ENCODE data around the gene HFE.

DNA sequence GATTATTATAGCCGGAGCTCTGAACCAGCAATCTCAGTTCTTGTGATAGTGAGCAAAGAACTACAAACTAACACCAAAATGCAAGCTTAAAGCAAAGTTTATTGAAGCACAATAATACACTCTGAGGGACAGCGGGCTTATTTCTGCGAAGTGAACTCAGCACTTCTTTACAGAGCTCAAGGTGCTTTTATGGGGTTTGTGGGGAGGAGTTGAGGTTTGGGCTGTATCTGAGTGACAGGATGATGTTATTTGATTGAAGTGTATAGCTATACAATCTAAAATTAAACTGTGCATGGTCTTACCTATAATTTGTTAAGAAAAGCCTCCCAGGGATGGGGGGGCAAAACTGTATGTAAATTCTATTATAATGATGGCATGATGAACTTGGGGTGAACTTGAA is 1.0 kb upstream of the HFE start:
- TF ChIP-seq, protein P1, sequence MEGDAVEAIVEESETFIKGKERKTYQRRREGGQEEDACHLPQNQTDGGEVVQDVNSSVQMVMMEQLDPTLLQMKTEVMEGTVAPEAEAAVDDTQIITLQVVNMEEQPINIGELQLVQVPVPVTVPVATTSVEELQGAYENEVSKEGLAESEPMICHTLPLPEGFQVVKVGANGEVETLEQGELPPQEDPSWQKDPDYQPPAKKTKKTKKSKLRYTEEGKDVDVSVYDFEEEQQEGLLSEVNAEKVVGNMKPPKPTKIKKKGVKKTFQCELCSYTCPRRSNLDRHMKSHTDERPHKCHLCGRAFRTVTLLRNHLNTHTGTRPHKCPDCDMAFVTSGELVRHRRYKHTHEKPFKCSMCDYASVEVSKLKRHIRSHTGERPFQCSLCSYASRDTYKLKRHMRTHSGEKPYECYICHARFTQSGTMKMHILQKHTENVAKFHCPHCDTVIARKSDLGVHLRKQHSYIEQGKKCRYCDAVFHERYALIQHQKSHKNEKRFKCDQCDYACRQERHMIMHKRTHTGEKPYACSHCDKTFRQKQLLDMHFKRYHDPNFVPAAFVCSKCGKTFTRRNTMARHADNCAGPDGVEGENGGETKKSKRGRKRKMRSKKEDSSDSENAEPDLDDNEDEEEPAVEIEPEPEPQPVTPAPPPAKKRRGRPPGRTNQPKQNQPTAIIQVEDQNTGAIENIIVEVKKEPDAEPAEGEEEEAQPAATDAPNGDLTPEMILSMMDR (tag by site-specific recombination; IDR thresholded peaks at IDR 0.05): no peak
- no peak for TF ChIP-seq ZNF2 (tag by site-specific recombination; IDR thresholded peaks at IDR 0.05)
- TF ChIP-seq REST (tag by site-specific recombination; IDR thresholded peaks at IDR 0.05): no peak
- TF ChIP-seq ZNF518A (tag by site-specific recombination; conservative IDR thresholded peaks at IDR 0.05; ENCODE audit: low read depth): no peak
- TF ChIP-seq ZNF423 (tag by site-specific recombination; IDR thresholded peaks at IDR 0.05): no peak
- no peak for TF ChIP-seq SP2 (tag by site-specific recombination; IDR thresholded peaks at IDR 0.05)
- TF ChIP-seq ZSCAN30 (tag by site-specific recombination; IDR thresholded peaks at IDR 0.05): no peak
- TF ChIP-seq ZNF184 (tag by site-specific recombination; IDR thresholded peaks at IDR 0.05): no peak
- TF ChIP-seq IKZF3 (tag by site-specific recombination; IDR thresholded peaks at IDR 0.05): no peak
- TF ChIP-seq TRIM28 (IDR thresholded peaks at IDR 0.05; ENCODE audit: borderline replicate concordance, low read length): no peak
- TF ChIP-seq ZNF571 (tag by site-specific recombination; IDR thresholded peaks at IDR 0.05): no peak
